ENCODE measurements around the gene RTTN. TPM values are rescaled to one million over a fixed set of nuclear protein-coding genes. Genes with fewer than 3 reads are reported as not detected.

Gene RTTN
- total RNA-seq, 4 donors from 2014 or later, result 10.8 to 58.1 (median 22.4) TPM

DNA sequence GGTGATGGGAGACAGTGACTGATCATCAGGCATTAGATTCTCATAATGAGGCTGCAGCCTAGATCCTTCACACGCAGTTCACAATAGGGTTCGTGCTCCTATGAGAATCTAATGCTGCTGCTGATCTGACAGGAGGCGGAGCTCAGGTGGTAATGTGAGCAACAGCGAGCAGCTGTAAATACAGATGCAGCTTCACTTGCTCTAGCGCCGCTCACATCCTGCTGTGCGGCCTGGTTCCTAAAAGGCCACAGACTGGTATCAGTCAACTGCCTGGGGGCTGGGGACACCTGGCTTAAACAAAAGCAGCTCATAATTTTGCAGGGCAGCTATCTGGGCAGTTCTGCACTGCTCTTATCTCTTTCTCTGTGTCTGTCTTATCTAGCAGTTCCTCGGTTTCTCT lies 237.4 kb downstream of the RTTN start:
- no peak overlapping the region for H3K27ac ChIP-seq
- H3K4me1 ChIP-seq, result no peaks in the 10 kb centered on the region
- intact Hi-C loops (cut with DNase I; ENCODE audit: low total_unique reads), result no loop called here
- DNase-seq, result no peak
- H3K9me3 ChIP-seq, result no peaks in the 10 kb centered on the region
- no peak for TF ChIP-seq POLR2A (IDR thresholded peaks at IDR 0.05)
- TF ChIP-seq, protein P1, sequence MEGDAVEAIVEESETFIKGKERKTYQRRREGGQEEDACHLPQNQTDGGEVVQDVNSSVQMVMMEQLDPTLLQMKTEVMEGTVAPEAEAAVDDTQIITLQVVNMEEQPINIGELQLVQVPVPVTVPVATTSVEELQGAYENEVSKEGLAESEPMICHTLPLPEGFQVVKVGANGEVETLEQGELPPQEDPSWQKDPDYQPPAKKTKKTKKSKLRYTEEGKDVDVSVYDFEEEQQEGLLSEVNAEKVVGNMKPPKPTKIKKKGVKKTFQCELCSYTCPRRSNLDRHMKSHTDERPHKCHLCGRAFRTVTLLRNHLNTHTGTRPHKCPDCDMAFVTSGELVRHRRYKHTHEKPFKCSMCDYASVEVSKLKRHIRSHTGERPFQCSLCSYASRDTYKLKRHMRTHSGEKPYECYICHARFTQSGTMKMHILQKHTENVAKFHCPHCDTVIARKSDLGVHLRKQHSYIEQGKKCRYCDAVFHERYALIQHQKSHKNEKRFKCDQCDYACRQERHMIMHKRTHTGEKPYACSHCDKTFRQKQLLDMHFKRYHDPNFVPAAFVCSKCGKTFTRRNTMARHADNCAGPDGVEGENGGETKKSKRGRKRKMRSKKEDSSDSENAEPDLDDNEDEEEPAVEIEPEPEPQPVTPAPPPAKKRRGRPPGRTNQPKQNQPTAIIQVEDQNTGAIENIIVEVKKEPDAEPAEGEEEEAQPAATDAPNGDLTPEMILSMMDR (IDR thresholded peaks at IDR 0.05), result no peak
- no peak overlapping the region for H3K4me3 ChIP-seq
- no peaks in the 10 kb centered on the region for H3K27me3 ChIP-seq
- H3K36me3 ChIP-seq, result no peaks in the 10 kb centered on the region

DNA sequence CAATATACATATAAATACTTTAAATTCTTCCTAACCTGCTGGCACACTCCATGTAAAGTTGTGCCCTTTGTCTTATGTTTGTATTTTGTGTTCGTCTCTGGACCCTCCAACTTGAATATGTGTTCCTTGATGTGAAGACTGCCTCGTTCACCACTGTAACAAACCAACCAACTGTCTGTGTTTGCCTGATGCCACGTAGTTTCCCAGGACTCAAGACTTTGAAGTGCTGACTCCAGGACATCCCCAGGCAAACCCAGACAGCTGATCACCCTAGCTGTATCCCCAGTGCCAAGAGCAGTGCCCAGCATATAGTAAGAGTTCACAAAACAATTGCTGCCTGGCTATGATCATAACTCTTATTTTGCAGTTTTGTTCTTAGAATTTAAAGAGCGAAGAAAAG lies 242.3 kb downstream of the RTTN start:
- Histone ChIP-seq H3K4me1 (no peaks in the 10 kb centered on the region), H3K9me3 (no peaks in the 10 kb centered on the region), H3K36me3 (no peaks in the 10 kb centered on the region), H3K4me3 (no peak overlapping the region), H3K27ac (no peak overlapping the region), H3K27me3 (no peaks in the 10 kb centered on the region)
- DNase-seq, result no peak
- intact Hi-C loops (cut with DNase I; ENCODE audit: low total_unique reads), result no loop called here
- no peak for TF ChIP-seq POLR2A (IDR thresholded peaks at IDR 0.05)
- TF ChIP-seq, protein P1 (IDR thresholded peaks at IDR 0.05), result no peak

DNA sequence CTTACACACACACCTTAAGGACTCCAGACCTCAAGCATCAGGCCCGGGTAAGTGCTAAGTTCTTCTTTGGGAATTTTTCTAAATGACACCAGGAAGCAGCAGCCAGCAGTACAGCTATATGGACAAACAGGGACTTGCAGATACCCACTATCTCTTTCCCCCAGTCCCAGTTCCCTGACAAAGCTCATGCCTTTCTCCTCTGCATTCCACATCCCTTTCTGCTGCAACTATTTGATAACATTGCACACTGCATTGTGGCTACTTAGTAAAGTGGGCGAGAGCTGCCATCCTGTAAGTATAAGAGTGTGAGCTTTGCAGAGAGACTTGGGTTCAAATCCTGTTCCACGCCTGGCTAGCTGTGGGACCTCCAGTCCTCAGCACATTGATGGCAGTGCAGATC lies 243.8 kb downstream of the RTTN start:
- no peaks in the 10 kb centered on the region for H3K27me3 ChIP-seq
- no peak for TF ChIP-seq POLR2A (IDR thresholded peaks at IDR 0.05)
- TF ChIP-seq, protein P1 (IDR thresholded peaks at IDR 0.05), result no peak
- H3K27ac ChIP-seq, result no peak overlapping the region
- no peak overlapping the region for H3K4me3 ChIP-seq
- no peaks in the 10 kb centered on the region for H3K4me1 ChIP-seq
- no peaks in the 10 kb centered on the region for H3K36me3 ChIP-seq
- no peak for DNase-seq
- no peaks in the 10 kb centered on the region for H3K9me3 ChIP-seq
- intact Hi-C loops (cut with DNase I; ENCODE audit: low total_unique reads), result no loop called here

DNA sequence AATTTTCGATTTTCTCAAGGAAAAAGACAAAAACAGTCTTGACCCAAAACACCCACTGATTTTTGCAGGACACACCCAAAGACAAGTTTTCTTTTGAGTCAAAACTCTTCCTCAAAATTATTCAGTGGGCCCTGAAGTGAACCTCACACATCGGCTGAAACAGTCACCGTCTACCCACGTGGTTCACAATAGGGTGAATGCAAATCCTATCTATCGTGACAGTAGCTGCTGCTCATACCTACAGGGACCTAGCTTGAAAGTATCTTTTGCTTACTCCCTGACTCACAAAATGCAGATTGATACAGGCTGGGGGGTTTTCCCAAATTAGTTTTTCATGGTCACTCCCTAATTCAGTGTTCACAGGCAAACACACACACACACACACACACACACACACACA lies 247.1 kb downstream of the RTTN start:
- Histone ChIP-seq H3K27me3 (no peaks in the 10 kb centered on the region), H3K4me1 (no peaks in the 10 kb centered on the region), H3K4me3 (no peak overlapping the region), H3K36me3 (no peaks in the 10 kb centered on the region), H3K9me3 (no peaks in the 10 kb centered on the region), H3K27ac (no peak overlapping the region)
- no peak for DNase-seq
- intact Hi-C loops (cut with DNase I; ENCODE audit: low total_unique reads), result no loop called here
- no peak for TF ChIP-seq POLR2A (IDR thresholded peaks at IDR 0.05)
- TF ChIP-seq, protein P1 (IDR thresholded peaks at IDR 0.05), result no peak

DNA sequence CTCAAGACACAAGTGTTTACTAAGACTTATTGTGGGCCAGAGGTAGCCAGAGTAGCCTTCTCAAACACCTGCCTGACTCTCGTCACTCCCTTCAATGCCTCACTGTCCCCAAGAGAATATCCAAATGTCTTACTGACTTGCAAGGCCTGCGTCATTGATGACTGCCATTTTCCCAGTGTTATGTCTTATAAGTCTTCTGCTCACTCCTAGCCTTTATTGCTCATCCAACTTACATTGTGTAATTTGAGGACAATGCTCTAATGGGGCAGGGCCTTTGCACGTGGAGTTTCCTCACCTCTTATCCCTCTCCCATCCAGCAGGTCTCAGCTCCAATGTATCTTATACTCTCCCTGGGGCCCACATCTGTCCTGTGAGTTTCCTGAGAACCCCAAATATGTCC lies 247.7 kb downstream of the RTTN start:
- Histone ChIP-seq H3K4me3 (no peak overlapping the region), H3K9me3 (no peaks in the 10 kb centered on the region), H3K27ac (no peak overlapping the region), H3K27me3 (no peaks in the 10 kb centered on the region), H3K36me3 (no peaks in the 10 kb centered on the region), H3K4me1 (no peaks in the 10 kb centered on the region)
- intact Hi-C loops (cut with DNase I; ENCODE audit: low total_unique reads), result no loop called here
- no peak for DNase-seq
- no peak for TF ChIP-seq POLR2A (IDR thresholded peaks at IDR 0.05)
- TF ChIP-seq, protein P1 (IDR thresholded peaks at IDR 0.05), result no peak

All from uterus (tissue), 4 donors.